Stimulated activated CD8-positive, alpha-beta memory T cell treated with anti-CD3 and anti-CD28 coated beads, Interleukin-4, amount 100 ng/mL, for 48 hours (primary cell): ENCODE results near the gene SIGMAR1.
A peak's percentile ranks its signal among the peaks of the same experiment; 100 is the strongest.
"Not testable (repeated sequence)": the region's sequence is repeated elsewhere in the genome, so short reads cannot be mapped to it uniquely, and the experiment has no call there.

Experiments
- DNase-seq: peaks from one replicate; pipeline ENCODE4 v3.0.0-alpha.2; 2020

Gene SIGMAR1

DNA sequence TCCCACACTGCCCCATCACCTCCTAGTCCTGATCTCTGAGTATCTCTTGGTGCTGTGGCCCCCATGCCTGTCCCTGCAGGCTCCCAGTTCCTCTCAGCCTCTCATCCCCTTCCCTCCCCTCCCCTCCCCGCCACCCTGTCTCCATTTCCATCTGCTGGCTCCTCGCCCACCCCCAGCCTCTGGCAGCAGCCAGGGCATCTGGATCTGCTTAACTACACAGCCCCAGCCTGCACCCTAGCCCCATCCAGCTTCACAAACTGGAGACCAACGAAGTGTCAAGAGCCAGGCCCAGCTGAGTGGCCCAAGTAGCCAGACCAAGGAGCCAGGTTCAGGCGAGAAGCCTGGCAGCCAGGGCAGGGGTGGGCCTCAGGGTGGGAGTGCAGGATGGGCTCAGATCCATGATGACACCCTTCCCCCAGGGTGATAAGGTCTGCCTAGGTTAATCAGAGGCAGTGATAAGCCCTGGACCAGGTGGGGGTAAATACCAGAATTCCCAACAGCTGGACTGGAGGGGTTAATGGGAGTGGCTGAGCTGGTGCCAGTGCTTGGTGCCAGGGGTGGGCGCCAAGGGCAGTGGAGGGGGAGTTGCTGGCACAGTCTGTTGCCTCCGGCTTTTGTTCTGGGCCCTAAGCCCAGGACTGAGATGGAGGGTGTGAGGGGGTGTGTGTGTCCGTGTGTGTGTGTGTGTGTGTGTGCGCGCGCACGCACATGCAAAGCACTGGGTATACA is 16.9 kb upstream of the SIGMAR1 start:
- no peak for DNase-seq

DNA sequence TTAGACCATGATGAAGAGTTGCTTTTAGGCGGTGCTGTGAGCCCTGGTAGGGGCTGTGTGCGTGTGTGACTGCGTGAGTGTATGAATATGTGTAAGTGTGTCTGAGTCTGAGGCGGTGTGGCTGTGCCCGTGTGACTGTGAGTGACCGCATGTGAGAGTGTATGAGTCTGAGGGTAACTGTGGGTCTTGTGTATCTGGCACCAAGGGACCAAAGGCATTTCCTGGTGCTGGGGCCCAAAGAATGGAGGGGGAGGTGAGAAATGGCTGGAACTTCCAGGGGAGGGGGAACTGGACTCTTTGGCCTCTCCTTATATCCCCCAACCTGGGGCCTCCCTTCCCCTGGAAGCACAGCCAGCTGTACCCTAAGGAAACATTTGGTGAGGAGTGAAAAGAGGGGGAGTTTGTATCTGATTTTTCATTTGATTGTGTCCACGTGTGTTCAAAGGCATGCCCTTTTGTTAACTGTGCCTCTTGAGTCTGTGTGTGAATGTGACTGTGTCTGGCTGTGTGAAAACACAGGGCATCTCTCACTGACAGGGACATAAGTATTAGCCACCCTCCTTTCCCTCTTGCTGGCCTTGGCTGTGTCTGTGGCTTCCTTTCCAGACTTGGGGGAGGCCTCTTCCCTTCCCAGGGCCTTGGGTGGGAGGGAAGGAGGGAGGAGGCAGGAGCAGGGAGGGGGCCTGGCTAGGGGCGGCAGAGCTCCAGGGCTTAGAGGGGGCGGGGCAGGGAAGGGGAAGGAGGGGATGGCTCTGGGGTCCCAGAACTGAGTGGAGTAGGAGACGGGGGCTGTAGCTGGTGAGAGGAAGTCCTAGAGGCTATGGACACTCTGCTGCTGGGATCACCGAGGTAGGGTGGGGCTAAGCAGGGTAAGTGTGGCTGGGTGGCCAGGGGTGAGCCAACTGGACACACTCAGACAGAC is 15.8 kb upstream of the SIGMAR1 start:
- DNase-seq = no peak

DNA sequence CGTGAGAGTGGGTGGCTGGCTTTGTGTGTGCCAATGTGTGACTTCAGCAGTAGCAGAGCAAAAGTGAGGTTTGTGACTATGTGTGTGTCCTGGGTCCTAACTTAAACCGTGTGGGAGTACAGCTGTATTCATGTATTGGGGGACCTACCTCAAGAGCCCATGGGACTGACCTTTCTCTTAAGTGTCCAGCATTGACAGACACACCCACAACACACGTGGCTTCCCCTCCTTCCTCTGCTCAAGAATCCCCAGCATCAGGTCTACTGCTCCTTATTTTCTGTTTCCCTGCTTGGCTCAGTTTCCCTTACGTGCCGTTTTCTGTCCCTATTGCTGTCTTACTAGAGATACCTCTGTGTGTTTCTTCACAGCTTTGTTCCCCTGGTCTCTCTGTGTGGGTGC is 15.0 kb upstream of the SIGMAR1 start:
- no peak for DNase-seq

DNA sequence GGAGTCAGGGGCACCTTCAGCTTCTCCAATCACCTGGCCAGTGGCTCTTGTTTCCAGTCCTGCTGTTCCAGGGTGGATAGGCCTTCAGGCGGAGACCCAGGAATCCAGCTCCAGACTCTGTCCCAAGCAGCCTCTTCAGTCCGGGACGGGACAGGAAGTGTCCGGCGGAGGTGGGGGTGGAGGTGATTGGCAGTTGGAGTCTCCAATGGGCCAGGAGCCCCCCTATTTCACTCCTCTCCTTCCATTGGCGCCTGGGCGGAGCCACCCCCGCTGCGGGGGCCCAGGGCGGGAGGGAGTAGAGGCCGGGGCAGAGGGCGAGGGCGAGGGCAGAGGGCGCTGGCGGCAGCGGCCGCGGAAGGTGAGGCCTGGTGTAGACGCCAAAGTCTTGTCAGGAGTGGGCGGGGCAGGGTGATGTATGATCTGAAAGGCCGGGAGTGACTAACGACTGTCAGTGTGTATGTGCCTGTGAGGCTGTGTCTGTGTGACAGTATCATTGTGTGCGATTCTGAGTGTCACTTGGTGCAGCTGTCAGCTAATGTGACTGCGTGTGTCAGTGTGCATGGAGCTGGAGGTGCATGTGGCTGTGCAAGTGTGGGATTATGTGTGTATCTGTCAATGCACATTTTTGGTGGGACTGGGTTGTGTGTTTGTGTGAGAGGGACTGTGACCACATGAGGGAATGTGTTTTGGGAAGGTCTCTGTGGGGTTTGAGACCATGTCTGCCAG is 14.5 kb upstream of the SIGMAR1 start, which contains the start of gene IL11RA:
Gene IL11RA (plus strand): TSS at position 310 of the 726 bp plus-strand sequence. CDS start 3,033 bp downstream, outside the sequence.
- DNase-seq = peak; percentile 75

DNA sequence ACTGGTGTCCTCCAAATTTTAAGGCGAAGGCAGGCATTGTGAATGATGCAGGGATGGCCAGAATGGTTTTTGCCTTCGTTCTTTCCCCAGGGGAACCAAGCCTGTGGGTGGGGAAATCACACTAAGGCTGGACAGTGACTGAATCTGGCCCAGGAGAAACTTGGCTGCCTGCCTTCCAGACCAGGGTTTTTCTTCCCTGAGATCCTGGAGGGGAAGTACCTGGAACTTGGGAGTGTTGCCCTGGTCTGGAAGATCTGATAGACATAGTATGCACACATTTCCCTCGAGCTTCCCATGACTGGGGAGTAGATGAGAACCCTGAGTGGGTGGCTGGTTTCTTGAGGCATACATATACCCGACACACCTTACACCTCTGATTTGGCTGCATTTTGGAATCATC is 13.7 kb upstream of the SIGMAR1 start:
- DNase-seq = no peak

DNA sequence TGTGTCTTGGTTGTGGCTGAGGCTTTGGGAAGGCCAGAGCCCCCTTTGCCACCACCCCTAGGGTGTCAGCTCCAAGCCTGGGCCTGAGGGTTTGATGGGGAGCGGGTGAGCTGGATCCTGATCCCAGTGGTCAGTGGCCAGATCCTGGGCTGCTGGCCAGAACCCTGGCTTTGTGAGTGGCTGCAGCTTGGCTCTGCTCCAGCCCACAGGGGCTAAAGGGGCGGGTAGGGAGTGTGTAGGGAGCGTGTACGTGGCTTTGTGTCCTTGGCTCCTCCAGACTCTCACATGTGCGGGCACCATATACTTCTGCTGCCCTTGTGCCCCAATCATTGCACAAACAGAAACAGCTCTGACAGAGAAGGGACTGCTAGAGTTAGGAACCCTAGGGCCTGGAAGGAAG is 13.2 kb upstream of the SIGMAR1 start:
- DNase-seq = no peak

DNA sequence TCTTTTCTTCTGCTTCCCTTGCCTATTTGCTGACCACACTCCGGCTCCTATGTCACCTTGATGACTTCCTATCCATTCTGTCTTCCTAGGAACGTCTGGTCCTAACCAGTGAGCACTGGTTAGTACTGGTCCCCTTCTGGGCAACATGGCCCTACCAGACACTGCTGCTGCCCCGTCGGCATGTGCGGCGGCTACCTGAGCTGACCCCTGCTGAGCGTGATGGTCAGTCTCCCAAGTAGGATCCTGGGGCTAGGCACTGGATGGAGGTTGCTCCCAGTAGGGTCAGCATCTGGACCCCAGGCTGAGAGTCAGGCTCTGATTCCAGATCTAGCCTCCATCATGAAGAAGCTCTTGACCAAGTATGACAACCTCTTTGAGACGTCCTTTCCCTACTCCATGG is 11.1 kb upstream of the SIGMAR1 start:
- DNase-seq = no peak

DNA sequence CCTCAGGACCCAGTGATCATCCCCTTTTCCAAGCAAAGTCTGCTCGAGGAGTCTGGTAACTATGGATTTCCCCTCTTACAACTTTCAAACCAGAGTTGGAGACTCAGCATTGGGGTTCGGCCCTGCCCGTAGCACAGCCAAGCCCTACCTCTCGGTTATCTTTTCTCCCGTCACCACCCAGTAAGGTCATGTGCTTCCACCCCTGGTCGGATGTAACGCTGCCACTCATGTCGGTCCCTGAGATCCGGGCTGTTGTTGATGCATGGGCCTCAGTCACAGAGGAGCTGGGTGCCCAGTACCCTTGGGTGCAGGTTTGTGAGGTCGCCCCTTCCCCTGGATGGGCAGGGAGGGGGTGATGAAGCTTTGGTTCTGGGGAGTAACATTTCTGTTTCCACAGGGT is 10.1 kb upstream of the SIGMAR1 start:
- DNase-seq = peak; percentile 34

DNA sequence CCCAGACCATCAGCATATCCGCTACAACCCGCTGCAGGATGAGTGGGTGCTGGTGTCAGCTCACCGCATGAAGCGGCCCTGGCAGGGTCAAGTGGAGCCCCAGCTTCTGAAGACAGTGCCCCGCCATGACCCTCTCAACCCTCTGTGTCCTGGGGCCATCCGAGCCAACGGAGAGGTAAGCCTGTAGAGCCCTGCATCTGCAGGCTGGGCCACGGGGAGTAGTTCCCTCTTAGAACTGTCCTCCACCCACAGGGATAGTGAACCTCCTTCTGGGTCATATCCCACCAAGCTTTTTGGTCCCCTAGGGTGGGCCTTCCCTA is 9.5 kb upstream of the SIGMAR1 start:
- no peak for DNase-seq

DNA sequence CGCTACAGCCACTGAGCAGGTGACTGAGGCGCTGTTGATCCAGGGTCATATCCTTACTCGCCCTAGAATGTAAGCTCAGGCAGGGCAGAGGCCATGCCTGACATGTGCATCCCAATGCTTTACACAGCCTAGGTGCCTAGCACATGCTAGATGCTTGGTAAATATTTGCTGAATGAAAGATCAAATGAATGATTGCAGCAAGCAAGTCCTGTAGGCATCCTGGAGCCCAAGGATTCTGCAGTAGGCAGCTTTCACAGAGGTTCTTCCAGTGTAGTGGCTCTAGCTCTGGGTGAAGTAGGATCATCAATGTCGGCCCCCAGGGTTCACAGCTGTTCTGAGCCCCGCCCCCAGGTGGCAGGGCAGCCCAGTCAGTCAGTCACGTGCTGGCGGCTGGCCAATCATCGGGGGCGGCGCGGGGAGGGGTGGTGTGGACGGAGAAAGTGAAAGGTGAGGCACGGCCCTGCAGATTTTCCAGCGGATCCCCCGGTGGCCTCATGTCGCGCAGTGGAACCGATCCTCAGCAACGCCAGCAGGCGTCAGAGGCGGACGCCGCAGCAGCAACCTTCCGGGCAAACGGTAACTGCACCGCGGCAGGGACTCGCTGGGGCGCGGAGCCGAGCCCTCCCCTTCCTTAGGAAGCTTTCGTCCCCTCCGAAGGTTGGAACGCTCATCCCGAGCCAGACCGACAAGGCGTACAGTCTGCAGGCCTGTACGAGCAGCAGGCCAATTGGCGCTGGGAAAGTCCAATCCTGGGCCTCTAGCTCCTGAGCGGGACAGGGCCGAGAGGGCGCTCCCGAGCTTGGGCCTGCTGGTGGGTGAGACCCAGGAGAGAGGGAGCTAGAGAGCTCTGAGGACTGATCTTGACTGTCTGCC is 8.9 kb upstream of the SIGMAR1 start, which contains the start of gene GALT:
Gene GALT (plus strand): TSS at position 465 of the 873 bp plus-strand sequence. CDS start 30 bp downstream, at position 495.
- DNase-seq = peak; percentile 99

DNA sequence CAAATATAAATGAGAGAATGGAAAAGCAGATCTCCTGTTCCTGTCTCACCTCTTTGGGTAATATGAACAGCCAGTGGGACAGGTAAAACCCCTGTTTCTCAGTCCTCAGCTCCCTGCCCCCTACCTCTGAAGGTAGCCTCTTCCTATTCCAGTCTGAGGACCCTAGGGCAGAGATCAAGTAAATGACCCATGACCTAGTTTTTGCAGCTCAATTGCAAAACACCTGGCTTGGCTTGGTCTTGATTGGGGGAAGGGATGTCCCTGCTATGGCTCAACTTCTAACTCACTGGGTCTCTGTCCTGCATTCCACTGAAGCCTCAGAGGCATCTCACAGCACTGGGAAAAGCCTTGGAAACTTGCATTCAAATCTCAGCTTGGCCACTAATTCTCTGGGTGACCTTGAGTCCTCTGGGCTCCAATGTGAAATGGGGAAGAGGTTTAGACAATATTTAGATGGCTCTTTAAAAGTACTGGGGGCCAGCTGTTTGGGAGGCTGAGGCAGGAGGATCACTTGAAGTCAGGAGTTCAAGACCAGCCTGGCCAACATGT is 7.3 kb upstream of the SIGMAR1 start:
- no peak for DNase-seq

DNA sequence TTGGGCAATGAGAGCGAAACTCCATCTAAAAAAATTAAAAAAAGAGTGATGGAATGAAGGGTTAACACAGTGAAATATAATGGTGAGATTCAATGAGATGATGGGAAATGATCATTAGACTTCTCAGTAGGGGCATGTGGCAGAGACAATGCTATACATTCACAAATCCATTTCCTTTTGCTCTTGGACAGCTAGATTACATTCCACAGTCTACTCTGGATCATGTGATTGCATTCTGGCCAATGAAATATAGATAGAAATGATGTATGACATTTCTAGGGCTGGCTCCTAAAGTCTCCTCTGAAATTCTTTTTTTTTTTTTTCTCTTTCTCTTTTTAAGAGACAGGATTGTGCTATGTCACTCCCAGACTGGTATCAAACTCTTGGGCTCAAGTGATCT is 5.1 kb upstream of the SIGMAR1 start:
- no peak for DNase-seq

DNA sequence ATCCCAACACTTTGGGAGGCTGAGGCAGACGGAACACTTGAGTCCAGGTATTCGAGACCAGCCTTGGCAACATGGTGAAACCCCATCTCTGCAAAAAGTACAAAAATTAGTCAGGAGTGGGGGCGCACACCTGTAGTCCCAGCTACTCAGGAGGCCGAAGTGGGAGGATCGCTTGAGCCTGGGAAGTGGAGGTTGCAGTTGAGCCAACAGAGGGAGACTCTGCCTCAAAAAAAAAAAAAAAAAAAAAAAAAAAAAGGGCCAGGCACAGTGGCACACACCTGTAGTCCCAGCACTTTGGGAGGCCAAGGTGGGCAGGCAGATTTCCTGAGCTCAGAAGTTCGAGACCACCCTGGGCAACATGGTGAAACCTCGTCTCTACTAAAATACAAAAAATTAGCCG is 1.7 kb upstream of the SIGMAR1 start:
- DNase-seq = not testable (repeated sequence)

DNA sequence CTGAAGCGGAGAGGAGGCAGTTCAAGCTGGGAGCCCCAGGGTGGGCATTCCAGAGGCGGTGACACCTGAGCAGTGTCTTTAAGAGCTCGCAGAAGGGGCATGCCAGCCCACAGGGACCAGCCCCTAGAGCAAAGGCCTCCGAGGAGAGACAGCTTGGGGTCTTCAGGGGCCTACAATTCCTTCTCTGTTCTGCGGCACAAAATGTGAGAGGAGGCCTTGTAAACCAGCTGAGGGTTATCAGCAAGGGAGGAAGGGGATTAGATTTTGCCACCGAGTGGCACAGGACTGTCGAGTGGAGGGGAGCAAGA is 505 bp upstream of the SIGMAR1 start:
- DNase-seq = no peak

DNA sequence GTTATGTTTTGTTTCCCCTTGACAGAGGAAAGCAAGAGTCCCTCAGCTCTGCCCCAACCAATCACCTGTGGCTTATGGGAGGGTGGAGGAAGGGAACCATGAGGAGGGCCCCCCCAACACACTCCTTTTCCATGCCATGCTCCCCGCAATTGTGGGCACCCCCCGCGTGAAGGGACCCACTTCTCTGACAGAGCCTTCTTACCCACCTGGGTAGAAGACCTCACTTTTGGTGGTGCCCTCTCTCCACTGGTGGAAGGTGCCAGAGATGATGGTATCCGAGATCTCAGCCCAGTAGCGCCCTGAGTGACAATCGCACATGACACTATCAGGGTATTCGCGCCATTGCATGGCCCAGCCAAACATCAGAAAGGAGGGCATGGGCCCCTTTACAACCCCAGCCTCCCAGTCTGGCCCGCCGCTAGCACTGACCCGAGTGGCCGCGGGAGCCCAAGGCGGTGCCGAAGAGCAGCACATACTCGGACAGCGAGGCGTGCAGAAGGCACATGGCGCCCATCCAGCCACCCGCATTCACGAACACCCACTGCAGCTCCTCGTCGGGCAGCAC is 714 bp downstream of the SIGMAR1 start:
- DNase-seq = peak; percentile 48

DNA sequence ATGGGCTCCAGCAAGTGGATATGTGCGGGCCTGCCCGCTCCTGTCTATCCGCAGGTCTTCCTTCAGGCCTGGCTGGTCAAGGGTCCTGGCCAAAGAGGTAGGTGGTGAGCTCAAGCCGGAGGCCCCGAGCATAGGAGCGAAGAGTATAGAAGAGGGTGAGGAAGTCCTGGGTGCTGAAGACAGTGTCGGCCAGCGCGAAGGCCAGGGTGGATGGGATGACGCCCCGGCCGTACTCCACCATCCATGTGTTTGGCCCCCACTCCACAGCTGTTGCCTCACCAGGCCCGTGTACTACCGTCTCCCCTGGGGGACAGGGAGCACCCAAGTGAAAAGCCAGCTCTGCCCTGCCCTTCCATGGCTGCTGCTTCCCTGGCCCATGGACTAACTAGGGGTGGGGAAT is 2.0 kb downstream of the SIGMAR1 start:
- DNase-seq = no peak

DNA sequence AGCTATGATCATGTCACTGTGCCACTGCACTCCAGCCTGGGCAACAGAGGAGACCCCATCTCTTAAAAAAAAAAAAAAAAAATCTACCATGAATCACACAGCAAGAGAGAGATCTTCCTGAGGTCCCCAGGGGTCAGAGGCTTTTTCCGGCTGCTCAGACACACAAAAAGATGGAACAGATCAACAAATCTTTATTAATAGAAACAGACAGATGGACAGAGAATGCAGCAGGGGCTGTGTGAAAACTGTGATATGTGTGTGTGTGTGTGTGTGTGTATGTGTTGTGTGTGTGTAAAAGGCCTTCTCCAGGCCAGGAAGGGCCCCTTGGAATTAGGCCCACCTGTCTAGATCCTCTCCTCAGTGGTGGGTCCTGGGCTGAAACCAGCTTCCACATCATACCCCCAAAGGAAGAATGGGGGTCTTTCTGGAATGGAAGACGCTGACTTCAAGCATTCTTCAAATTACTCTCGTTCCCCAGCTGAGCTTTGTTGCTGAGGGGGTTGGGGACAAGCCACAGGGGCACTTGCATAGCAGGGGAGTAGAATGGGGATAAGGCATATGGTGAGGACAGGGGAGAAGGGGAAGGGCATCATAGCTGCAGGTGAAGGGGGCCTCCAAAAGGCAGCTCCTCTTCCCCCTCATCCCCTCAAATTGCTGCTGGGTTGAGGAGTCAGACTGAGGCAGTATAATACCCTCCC is 2.9 kb downstream of the SIGMAR1 start:
- DNase-seq = no peak

DNA sequence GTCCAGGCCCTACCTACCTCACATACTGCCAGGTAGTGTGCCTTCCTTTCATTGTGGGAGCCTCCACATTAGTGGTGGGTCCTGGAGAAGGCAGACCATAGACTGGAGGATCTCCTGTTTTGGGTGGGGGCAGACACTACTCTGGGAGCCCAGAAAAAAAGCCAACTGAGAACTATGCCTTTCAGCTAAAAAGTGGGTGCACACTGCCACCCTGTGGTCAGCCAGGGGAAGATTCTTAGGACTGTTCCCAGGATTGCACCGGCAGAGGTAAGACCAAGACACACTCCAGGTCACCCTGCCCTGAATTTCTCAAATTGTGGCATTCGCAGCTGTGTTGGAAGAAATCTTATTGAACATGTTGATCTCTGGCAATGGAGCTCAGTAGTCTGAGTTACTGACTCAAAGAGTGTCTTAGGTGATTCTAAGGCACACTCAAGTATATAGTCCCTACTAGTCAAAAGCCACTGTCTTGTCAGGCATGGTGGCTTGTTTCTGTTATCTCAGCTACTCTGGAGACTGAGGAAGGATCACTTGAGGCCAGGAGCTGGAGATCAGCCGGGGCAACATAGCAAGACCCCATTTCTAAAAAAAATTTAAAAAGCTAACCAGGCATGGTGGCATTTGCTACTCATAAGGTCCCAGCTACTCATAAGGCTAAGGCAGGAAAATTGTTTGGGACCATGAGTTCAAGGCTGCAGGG is 3.6 kb downstream of the SIGMAR1 start:
- peak; percentile 83 for DNase-seq

DNA sequence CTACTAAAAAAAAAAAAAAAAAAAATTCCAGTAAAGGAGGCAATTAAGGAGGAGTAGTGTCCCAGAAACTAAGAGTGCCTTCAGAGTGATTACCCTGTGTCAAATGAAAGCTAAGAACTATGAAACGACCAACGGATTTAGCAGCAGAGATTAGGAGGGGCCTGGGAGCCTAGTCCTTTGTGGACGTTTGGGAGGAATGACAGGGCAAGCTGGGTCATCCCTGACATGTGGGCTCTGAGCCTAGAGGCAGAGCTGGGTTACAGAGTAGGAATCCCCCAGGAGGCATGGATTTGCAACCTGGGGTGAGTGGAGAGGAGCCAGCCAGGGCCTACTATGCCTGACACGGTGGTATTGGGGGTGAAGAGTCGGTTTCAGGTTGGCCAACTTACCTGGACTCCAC is 4.4 kb downstream of the SIGMAR1 start:
- DNase-seq = no peak

DNA sequence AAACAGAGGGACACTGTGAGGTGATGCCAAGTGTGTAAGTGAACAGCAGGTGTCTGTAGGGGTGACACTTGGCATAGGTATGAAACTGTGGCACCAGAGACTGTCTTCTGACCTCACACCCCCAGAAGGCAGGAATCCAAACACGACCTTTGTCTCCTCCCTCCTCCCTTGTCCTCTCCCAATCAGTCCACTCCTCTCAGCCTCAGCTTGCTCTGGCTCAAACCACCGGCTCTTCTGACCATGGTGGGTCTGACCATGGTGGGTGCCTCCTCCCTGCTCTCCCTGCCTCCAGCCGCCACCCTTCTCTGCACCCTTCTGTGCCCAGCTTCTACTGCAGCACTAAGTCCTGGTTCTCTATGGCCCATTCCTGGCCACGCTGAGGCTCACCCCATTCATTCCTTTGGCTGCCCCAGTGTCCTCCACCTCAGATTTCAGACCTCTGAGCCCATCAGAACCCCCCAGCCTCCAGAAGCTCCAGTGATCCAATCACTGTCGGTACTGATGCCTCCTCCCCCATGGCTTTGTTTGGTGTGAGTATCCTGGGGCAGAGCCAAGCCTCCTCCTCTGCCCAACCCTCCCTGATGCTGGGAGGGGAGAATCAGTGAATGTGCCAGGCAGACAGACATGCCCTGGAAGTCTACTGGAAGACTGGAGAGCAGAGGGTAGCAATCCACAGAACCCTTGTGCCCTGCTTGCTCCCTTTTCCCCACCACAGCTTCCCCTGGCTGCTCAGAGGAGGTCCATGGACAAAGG is 7.0 kb downstream of the SIGMAR1 start:
- no peak for DNase-seq
